Astrocyte (in vitro differentiated cells and primary cell): Measurements from ENCODE around the gene AGAP9. TPM values are rescaled to one million over a fixed set of nuclear protein-coding genes. Genes with fewer than 3 reads are reported as not detected.

Experiments
- DNase-seq: peaks from one replicate; pipeline ENCODE4 v3.0.0-alpha.2; 2010; ENCODE audit warnings: low read depth
- FAIRE-seq: peaks from 2 replicates; lab custom pipeline; 2011; peaks lifted over from hg19 to GRCh38; lab: Jason Lieb, UNC
- H2AFZ ChIP-seq: 2 replicates; pipeline ENCODE4 v1.6.0; 2012; ENCODE audit warnings: low read depth, low read length, inconsistent platforms
- H3K27ac ChIP-seq: 2 replicates; pipeline ENCODE4 v1.5.1; 2011; ENCODE audit warnings: low read depth, low read length, inconsistent platforms
- H3K27me3 ChIP-seq: 2 replicates; pipeline ENCODE4 v1.6.0; 2011; ENCODE audit warnings: low read length, inconsistent platforms; ENCODE audit not compliant: insufficient read depth
- H3K36me3 ChIP-seq: 2 replicates; pipeline ENCODE4 v1.5.1; 2011; ENCODE audit warnings: low read length, inconsistent platforms; ENCODE audit not compliant: insufficient read depth
- H3K4me1 ChIP-seq: 2 replicates; pipeline ENCODE4 v1.5.1; 2011; ENCODE audit warnings: low read length, inconsistent platforms; ENCODE audit not compliant: insufficient read depth
- H3K4me2 ChIP-seq: 2 replicates; pipeline ENCODE4 v1.6.0; 2012; ENCODE audit warnings: low read length, inconsistent platforms
- H3K4me3 ChIP-seq: 2 replicates; pipeline ENCODE4 v1.5.1; 2011; ENCODE audit warnings: low read depth, mild to moderate bottlenecking, low read length, inconsistent platforms; ENCODE audit not compliant: insufficient read depth
- H3K79me2 ChIP-seq: 2 replicates; pipeline ENCODE4 v1.6.0; 2012; ENCODE audit warnings: mild to moderate bottlenecking, low read length, inconsistent platforms; ENCODE audit not compliant: insufficient read depth
- H3K9ac ChIP-seq: 2 replicates; pipeline ENCODE4 v1.6.0; 2012; ENCODE audit warnings: mild to moderate bottlenecking, low read length, inconsistent platforms
- H3K9me3 ChIP-seq: 2 replicates; pipeline ENCODE4 v1.5.1; 2012; ENCODE audit warnings: low read depth, mild to moderate bottlenecking, low read length, inconsistent platforms; ENCODE audit not compliant: insufficient read depth
- H4K20me1 ChIP-seq: 2 replicates; pipeline ENCODE4 v1.6.0; 2012; ENCODE audit warnings: low read length, inconsistent platforms; ENCODE audit not compliant: insufficient read depth
- H3K27ac Mint-ChIP-seq: one replicate; pipeline ENCODE4 v1.8.0; 2021; ENCODE audit warnings: mild to moderate bottlenecking, mixed read lengths; ENCODE audit not compliant: unreplicated experiment
- H3K27me3 Mint-ChIP-seq: one replicate; pipeline ENCODE4 v1.8.0; 2021; ENCODE audit warnings: low read depth, mixed read lengths; ENCODE audit not compliant: unreplicated experiment
- H3K36me3 Mint-ChIP-seq: one replicate; pipeline ENCODE4 v1.8.0; 2021; ENCODE audit warnings: low read depth, mixed read lengths; ENCODE audit not compliant: unreplicated experiment
- H3K4me1 Mint-ChIP-seq: one replicate; pipeline ENCODE4 v1.8.0; 2021; ENCODE audit warnings: low read depth, mixed read lengths; ENCODE audit not compliant: unreplicated experiment
- H3K4me3 Mint-ChIP-seq: one replicate; pipeline ENCODE4 v1.8.0; 2021; ENCODE audit warnings: mild to moderate bottlenecking, moderate library complexity, mixed read lengths; ENCODE audit not compliant: unreplicated experiment
- H3K9me3 Mint-ChIP-seq: one replicate; pipeline ENCODE4 v1.8.0; 2021; ENCODE audit warnings: mild to moderate bottlenecking, mixed read lengths; ENCODE audit not compliant: unreplicated experiment
- CTCF ChIP-seq: IDR thresholded peaks from 2 replicates; pipeline ENCODE4 v1.5.1; 2011; ENCODE audit warnings: low read depth, mild to moderate bottlenecking, inconsistent platforms, low read length, moderate library complexity; ENCODE audit not compliant: insufficient read depth
- EZH2 ChIP-seq: IDR thresholded peaks from 2 replicates; pipeline ENCODE4 v1.6.1; 2012; ENCODE audit warnings: mild to moderate bottlenecking, low read length, inconsistent platforms; ENCODE audit not compliant: insufficient read depth
- total RNA-seq: library from RNA; stranded (reverse); gene quantifications from 2 replicates; pipeline ENCODE4 v1.2.1, GENCODE V29; 2021

The AGAP9 gene
- total RNA-seq, 1 donor from 2014 or later: 7.0 TPM

DNA sequence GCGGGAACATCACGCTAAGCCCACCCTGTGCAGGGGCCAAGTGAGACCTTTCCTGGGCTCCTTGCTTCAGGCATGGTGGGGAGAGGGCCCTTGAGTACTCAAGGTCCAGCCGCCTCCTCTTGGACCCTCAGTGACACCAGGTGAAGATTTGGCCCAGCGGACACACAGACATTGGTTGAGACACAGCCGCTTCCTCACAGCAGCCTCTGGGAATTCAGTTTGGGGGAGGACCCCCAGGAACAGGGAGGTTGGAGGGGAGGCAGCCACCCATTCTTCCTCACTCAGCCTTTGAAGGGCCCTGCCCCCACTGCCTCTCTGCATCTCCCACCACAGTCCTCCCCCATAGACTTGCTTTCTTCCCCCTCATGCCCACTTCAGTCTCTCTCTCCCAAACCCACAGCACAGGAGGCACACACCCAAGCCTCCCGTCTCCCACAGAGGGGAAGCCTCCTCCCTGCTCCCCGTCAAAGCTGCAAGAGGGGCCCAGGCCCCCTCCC is 71.4 kb downstream of the AGAP9 start:
- no peak overlapping the region for H3K27ac ChIP-seq
- Mint-ChIP-seq H3K27me3 (peaks cover 19% of the 10 kb centered on the region), H3K4me1 (peaks cover 4% of the 10 kb centered on the region), H3K4me3 (no peak overlapping the region), H3K36me3 (no peaks in the 10 kb centered on the region), H3K9me3 (peaks cover 5% of the 10 kb centered on the region), H3K27ac (no peak overlapping the region)
- no peaks in the 10 kb centered on the region for H3K9me3 ChIP-seq
- no peaks in the 10 kb centered on the region for H3K79me2 ChIP-seq
- no peaks in the 10 kb centered on the region for H4K20me1 ChIP-seq
- H3K36me3 ChIP-seq: no peaks in the 10 kb centered on the region
- no peak for TF ChIP-seq EZH2
- TF ChIP-seq CTCF: no peak
- H3K4me2 ChIP-seq: no peak overlapping the region
- no peaks in the 10 kb centered on the region for H3K4me1 ChIP-seq
- H3K9ac ChIP-seq: no peak overlapping the region
- H3K27me3 ChIP-seq: no peaks in the 10 kb centered on the region
- DNase-seq (no peak), FAIRE-seq (no peak)
- no peak overlapping the region for H2AFZ ChIP-seq
- H3K4me3 ChIP-seq: no peak overlapping the region

Other genes with a start within 250 kb of the AGAP9 start
- 2.2 and 6.1 TPM in 2 replicates for gene GDF10, start 223.4 kb downstream of the AGAP9 start, total RNA-seq
- gene GDF2, start 201.2 kb downstream of the AGAP9 start, total RNA-seq: not detected in 2 replicates
- not detected in 2 replicates for gene RBP3, start 175.3 kb downstream of the AGAP9 start, total RNA-seq
- 0.94 and 1.4 TPM in 2 replicates for gene ZNF488, start 139.3 kb downstream of the AGAP9 start, total RNA-seq
- gene ANXA8, start 39.5 kb downstream of the AGAP9 start, total RNA-seq: 0.55 and 1.0 TPM in 2 replicates
- not detected in 2 replicates for gene FAM25G, start 31.9 kb downstream of the AGAP9 start, total RNA-seq
- 1.5 and 1.7 TPM in 2 replicates for gene SYT15B, start 240.0 kb upstream of the AGAP9 start, total RNA-seq